GM13976 (cell line): ENCODE data around the gene PRKCQ.
"Not testable (repeated sequence)": the region's sequence is repeated elsewhere in the genome, so short reads cannot be mapped to it uniquely, and the experiment has no call there.

Experiments
- DNase-seq: peaks from one replicate; pipeline ENCODE4 v3.0.0; 2012; ENCODE audit warnings: low spot score
- CTCF ChIP-seq: IDR thresholded peaks from 2 replicates; pipeline ENCODE4 v1.5.1; 2012; ENCODE audit warnings: borderline replicate concordance, mild to moderate bottlenecking; ENCODE audit not compliant: insufficient read depth; ENCODE audit errors: extremely low read depth, missing control alignments, control extremely low read depth
- in situ Hi-C: fragments of 300-500 bp; cut with MboI; formaldehyde crosslinking; loops from one replicate; pipeline ENCODE4 v1.12.0; 2022; ENCODE audit warnings: low sequenced_read_pairs, mixed read lengths, inconsistent platforms; ENCODE audit not compliant: unreplicated experiment

Gene PRKCQ

GRCh38 chr10:6385665-6386064, 194.4 kb downstream of the PRKCQ start:
- no peak for DNase-seq
- in situ Hi-C loops: no loop called here
- TF ChIP-seq CTCF: no peak

- TF ChIP-seq CTCF: no peak
- no peak for DNase-seq
- in situ Hi-C loops: no loop called here
Measured at GRCh38 chr10:6384847-6385246, 195.2 kb downstream of the PRKCQ start.

GRCh38 chr10:6384031-6384430, 196.0 kb downstream of the PRKCQ start:
- no peak for DNase-seq
- in situ Hi-C loops: no loop called here
- TF ChIP-seq CTCF: no peak

GRCh38 chr10:6383096-6383812, 196.8 kb downstream of the PRKCQ start:
- DNase-seq: no peak

GRCh38 chr10:6382081-6382480, 198.0 kb downstream of the PRKCQ start:
- TF ChIP-seq CTCF: no peak
- DNase-seq: peak; percentile 57
- in situ Hi-C loops: no loop called here

More at GRCh38 chr10:6383096-6383812, 196.8 kb downstream of the PRKCQ start:
- in situ Hi-C loops: no loop called here
- TF ChIP-seq CTCF: no peak

- DNase-seq, in situ Hi-C loops: not testable (repeated sequence)
Measured at GRCh38 chr10:6380478-6380877, 199.6 kb downstream of the PRKCQ start.

GRCh38 chr10:6379015-6379776, 200.9 kb downstream of the PRKCQ start:
- in situ Hi-C loops: no loop called here
- DNase-seq: no peak
- TF ChIP-seq CTCF: no peak
